HG02943 (cell line): ENCODE results near the gene GRK5.
A peak's percentile ranks its signal among the peaks of the same experiment; 100 is the strongest.

Source experiments
- ATAC-seq: cut with Tn5 transposase; IDR thresholded peaks from one replicate; pipeline ENCODE4 v1.9.1; 2021; ENCODE audit warnings: mild to moderate bottlenecking, low read depth, moderate library complexity; ENCODE audit not compliant: unreplicated experiment

The GRK5 gene

DNA sequence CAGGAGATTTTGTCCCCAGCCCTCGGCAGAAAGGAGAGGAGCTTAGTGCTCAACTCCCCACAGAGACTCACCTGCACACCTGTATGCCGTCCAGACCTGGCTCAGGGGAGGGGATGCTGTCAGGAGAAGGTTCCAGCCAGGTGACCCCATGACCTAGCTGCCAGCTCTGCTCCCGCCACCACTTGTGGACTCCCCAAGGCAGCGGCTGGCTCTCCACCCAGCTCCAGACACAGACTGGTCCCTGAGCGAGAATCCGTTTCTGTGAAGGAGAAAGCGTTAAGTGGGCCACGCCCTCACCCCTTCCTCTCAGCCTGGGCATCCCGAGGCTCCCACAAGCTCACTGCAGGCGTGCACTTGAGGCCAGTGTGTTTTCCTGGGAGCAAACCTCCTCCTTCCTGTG lies 258.7 kb downstream of the GRK5 start:
- no peak for ATAC-seq

DNA sequence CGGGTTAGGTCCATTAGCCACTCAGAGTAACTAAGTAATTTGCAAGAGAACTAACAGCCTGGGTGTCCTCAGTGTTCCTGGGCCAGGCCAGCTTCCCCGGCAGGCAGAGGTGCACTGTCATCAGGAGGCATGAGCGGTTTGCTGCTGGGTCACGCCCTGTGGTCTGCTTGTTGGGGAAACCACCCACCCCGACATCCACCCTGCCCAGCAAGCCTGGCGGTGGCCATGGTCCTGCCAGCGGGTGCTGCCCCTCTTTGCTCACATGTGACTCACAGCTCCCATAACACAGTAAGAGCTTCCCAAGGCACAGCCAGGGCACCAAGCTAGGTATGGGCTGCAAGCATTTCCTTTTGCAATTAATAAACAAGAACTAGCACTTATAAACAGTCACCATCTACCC lies 259.3 kb downstream of the GRK5 start:
- no peak for ATAC-seq

GRCh38 chr10:119468542-119469324 lies 261.4 kb downstream of the GRK5 start:
- no peak for ATAC-seq

- ATAC-seq: no peak
Measured at GRCh38 chr10:119469325-119469707, 261.9 kb downstream of the GRK5 start.

- ATAC-seq: no peak
Measured at GRCh38 chr10:119469846-119470245, 262.5 kb downstream of the GRK5 start.

GRCh38 chr10:119470920-119471702 lies 263.7 kb downstream of the GRK5 start:
- no peak for ATAC-seq

DNA sequence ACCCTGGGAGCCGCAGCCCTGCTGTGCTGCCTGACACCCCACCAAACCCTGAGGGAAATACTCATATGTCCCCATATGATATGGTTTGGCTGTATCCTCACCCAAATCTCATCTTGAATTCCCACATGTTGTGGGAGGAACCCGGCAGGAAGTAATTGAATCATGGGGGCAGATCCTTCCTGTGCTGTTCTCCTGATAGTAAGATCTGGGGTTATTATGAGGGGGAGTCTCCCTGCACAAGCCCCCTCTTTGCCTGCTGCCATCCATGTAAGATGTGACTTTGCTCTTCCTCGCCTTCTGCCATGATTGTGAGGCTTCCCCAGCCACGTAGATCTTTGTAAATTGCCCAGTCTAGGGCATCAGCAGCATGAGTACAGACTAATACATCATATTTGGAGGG lies 266.4 kb downstream of the GRK5 start:
- no peak for ATAC-seq

- no peak for ATAC-seq
Measured at GRCh38 chr10:119474606-119475005, 267.2 kb downstream of the GRK5 start.

DNA sequence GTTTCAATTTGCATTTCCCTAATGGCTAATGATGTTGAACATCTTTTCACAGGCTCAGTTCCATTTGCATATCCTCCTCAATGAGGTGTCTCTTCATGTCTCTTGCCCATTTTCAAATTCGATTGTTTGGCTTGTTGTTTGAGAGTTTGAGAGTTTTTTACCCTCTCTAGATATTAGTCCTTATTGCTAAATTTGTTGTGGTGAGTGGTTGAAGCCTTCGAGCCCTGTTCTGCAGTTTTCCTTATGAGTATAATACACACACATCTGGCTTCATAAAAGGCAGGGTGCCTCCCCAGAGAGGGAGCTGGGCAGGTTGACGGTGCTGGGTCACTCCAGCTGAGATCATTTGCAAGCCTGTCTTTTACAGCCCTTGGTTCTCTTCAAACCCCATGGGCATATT lies 270.1 kb downstream of the GRK5 start:
- ATAC-seq: no peak

DNA sequence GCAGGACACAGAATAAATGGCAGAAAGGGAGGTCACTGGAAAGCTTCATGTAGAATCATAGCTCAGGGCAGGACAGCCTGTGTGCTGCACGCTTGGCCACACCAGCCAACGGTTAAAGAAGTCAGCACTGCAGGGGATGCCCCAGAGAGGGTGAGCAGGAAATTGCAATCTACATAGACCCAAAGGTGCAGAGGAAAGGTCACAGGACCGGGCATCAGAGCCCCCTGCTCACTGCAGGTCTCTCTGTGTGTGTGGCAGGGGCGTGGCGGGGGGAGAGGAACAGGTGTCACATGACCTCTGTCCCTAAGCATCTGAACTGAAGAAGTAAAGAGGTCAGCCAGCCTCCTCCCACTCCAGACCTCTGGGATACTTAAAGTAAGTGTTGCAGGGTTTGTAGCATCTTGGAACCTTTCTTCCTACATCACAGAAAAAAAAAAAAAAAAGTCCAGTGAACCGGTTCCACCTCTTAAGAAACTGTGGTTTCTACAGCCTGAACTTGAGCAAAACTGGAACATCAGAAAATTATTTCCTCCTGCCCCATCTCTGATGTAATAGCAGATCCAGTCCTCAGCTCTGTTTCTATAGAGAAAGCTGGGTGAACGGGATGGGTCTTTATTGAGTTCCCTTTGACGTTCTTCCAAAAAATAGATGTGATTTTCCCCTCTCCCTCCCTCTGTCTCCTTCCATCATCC lies 270.9 kb downstream of the GRK5 start:
- peak; percentile 75 for ATAC-seq

- ATAC-seq: no peak
Measured at GRCh38 chr10:119478811-119479341, 271.5 kb downstream of the GRK5 start.

DNA sequence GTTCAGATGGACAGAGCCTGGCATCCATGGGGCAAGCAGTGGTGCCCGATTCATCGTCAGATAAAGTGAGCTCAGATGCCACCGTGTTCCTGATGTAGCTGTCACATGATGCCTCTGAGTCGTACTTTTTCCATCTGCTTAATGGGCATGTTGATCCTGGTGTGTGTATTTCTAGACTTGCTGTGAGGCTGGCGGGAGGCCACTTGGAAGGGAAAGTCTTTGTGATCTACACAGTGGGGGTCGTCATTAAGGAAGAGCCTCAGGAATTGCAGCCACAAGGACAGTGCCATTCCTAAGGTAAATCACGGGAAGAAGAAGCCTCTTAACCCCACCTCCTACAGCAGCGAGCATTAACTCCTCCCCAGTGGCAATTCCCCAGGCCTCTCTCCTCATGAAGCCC lies 272.2 kb downstream of the GRK5 start:
- no peak for ATAC-seq

DNA sequence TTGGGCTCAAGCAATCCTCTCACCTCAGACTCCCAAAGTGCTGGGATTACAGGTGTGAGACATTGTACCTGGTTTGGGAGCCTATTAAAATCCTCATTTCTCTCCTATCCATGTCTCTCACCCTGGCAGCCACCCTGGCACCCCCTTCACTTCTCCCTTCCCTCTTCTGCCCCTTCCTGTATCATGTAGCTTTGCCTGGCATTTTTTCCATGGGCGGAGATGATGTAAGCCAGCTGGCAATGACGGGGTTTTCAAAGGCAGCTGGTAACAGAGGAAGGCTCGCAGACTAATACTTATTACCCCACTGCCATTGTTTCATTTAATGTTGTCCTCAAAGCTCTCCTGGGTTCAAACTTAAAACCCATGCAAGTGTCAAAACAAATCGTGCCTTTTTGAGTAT lies 273.3 kb downstream of the GRK5 start:
- no peak for ATAC-seq

DNA sequence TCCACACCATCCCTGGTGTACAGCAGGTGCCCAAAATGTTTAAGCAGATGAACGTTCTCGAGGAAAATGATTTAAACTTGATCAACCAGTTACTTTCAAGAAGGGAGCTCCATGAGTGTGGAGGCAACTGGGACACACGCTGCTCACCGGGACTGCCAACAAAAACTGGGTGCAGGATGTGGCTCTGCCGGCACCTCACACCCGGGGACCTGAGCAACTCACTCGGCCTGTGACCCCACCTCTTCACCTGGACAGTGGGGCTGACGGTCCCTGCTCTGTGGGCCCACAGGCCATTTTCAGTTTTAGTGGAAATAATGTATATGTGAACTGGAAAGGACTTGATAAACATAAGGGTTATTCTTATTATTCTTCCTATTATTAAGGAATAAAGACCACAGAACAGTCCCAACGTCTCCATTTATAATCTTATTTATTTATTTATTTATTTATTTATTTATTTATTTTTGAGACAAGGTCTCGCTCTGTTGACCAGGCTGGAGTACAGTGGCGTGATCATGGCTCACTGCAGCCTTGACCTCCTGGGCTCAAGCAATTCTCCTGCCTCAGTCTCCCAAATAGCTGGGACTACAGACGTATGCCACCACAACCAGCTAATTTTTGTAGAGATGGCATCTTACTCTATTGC lies 274.5 kb downstream of the GRK5 start:
- no peak for ATAC-seq

DNA sequence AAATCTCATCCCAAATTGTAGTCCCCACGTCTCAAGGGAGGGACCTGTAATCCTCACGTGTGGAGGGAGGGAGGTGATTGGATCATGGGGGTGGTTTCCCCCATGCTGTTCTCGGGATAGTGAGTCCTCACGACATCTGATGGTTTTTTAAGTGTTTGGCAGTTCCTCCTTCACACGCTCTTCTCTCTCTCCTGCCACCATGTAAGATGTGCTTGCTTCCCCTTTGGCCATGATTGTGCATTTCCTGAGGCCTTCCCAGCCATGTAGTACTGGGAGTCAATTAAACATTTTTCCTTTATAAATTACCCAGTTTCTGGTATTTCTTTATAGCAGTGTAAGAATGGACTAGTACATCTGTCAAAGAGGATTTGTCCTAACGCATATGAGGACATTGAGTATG lies 275.6 kb downstream of the GRK5 start:
- ATAC-seq: no peak

GRCh38 chr10:119483839-119484238 lies 276.5 kb downstream of the GRK5 start:
- ATAC-seq: no peak

- ATAC-seq: no peak
Measured at GRCh38 chr10:119488675-119489074, 281.3 kb downstream of the GRK5 start.

DNA sequence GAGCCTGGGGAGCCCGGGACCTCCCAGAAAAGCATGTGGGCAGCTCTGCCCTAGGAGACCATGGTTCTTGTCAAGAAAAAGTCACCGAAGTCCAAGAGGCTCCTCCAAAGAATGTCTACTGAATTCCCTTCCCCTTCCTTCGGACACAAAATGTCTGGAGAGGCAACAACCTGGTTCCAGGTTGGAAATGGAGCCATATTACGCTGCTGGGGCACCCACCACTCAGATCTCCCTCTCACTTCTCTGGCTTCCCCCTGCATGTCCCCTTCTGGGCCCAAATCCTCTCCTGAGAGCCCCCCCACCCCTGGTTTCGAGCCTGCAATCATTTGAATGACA lies 282.6 kb downstream of the GRK5 start:
- no peak for ATAC-seq

DNA sequence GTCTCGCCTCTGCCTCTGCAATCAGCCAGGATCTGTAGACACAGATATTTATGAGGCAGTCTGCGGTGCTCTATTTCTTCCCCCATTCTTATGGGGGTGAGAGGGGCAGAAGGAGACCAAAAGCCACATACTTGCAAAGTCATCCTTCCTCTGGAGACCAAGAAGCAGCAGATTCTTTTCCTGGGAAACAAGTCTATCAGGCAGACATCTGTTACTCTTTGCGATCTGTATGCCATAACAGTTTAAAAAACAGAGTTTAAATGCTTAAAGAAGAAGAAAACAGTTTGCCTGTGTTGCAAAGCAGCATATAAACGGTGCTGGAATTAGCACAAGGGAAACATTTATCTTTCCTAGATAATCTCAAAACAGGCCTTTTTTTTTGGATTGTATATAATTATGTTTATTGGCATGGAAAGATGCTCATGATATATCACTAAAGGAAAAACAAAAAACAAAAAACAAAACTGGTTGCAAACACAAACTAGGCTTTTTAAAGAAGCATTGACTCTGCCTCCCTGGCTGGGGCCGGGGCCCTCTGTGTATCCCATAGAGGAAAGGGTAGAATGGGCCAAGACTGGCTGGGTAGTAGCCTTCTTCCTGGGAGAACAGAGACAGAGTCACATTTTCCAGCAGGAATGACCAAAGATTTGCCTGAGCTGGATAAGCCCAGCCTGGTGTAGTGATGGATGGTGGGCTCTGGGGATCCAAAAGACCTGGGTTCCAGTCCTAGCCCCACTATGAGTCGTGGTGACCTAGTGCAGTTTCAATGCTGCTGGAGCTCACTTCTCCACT lies 284.8 kb downstream of the GRK5 start:
- no peak for ATAC-seq

DNA sequence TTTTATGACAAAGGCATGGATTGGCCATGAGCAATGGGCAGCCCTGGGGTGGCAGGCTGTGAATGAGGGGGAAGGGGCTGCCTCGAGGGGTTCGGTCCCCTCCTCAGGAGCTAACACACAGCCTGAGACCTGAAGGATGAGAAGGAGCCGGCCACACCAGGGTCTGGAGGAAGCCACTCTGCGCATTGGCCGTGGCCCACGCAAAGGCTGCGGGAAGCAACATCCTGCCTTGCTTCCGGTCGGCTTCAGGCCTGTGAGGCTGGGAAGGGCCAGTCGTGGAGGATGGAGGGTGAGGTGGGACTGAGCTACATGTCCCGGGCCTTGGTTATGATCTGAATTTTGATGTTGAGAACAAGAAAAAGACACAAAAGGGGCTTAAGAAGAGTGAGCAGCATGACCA lies 285.8 kb downstream of the GRK5 start:
- no peak for ATAC-seq
